ENCODE measurements around the gene ZNF568.

GRCh38 chr19:36918090-36918489 is 2.0 kb downstream of the ZNF568 start:
- TF ChIP-seq CTCF (conservative IDR thresholded peaks at IDR 0.05; ENCODE audit: low read length) (no peak), EZH2phosphoT487 (IDR thresholded peaks at IDR 0.05; ENCODE audit: borderline replicate concordance, low read depth, low read length) (no peak)
